NOMO-1 treated with dmso at 0.1 percent for 144 hours (cell line): ENCODE results near the gene MS4A4A.

Experiments used
- DNase-seq: peaks from one replicate; lab custom pipeline; 2025; ENCODE audit not compliant: unreplicated experiment; lab: John Stamatoyannopoulos, UW

MS4A4A gene

GRCh38 chr11:60347084-60347797 is 66.8 kb downstream of the MS4A4A start:
- no peak for DNase-seq

GRCh38 chr11:60348116-60348515 is 67.7 kb downstream of the MS4A4A start:
- no peak for DNase-seq

- no peak for DNase-seq
Measured at GRCh38 chr11:60349990-60350389, 69.5 kb downstream of the MS4A4A start.

- DNase-seq: peak; percentile 12
Measured at GRCh38 chr11:60357771-60358170, 77.3 kb downstream of the MS4A4A start.
